ENCODE results near the gene FASTK.

FASTK gene

GRCh38 chr7:151032936-151033863, 47.4 kb downstream of the FASTK start:
- Histone ChIP-seq H3K27ac (ENCODE audit: low read depth, low read length, poor library complexity, severe bottlenecking) (no peak overlapping the region), H3K27me3 (ENCODE audit: insufficient read depth, low read length) (no peaks in the 10 kb centered on the region), H3K79me2 (ENCODE audit: insufficient read depth, low read length) (no peaks in the 10 kb centered on the region), H3K9me2 (ENCODE audit: low read depth, low read length) (no peaks in the 10 kb centered on the region), H3K4me3 (ENCODE audit: low read depth, low read length, poor library complexity, severe bottlenecking) (no peak overlapping the region), H4K20me1 (ENCODE audit: insufficient read depth, low read length) (no peaks in the 10 kb centered on the region), H3F3A (ENCODE audit: insufficient read depth, low read length) (no peaks in the 10 kb centered on the region), H3K9ac (ENCODE audit: low read length) (no peak overlapping the region), H3K4me1 (ENCODE audit: insufficient read depth, low read length, severe bottlenecking) (peaks cover 15% of the 10 kb centered on the region), H2AFZ (ENCODE audit: low read length) (no peak overlapping the region), H3K4me2 (ENCODE audit: low read length) (no peak overlapping the region), H3K36me3 (ENCODE audit: insufficient read depth, low read length) (peaks cover 39% of the 10 kb centered on the region; the same call in 1 of the 2 replicates), H3K9me3 (ENCODE audit: low read length) (no peaks in the 10 kb centered on the region)
- no peak for TF ChIP-seq EZH2 (IDR thresholded peaks at IDR 0.05; ENCODE audit: borderline replicate concordance, low read length)

GRCh38 chr7:151031011-151031410, 49.6 kb downstream of the FASTK start:
- Histone ChIP-seq H3K9me2 (ENCODE audit: low read depth, low read length) (no peaks in the 10 kb centered on the region), H3K4me2 (ENCODE audit: low read length) (no peak overlapping the region), H2AFZ (ENCODE audit: low read length) (no peak overlapping the region), H3K4me3 (ENCODE audit: low read depth, low read length, poor library complexity, severe bottlenecking) (no peak overlapping the region), H3K9ac (ENCODE audit: low read length) (no peak overlapping the region), H3K36me3 (ENCODE audit: insufficient read depth, low read length) (peaks cover 21% of the 10 kb centered on the region; the same call in 1 of the 2 replicates), H4K20me1 (ENCODE audit: insufficient read depth, low read length) (no peaks in the 10 kb centered on the region), H3K27me3 (ENCODE audit: insufficient read depth, low read length) (no peaks in the 10 kb centered on the region), H3K9me3 (ENCODE audit: low read length) (no peaks in the 10 kb centered on the region), H3F3A (ENCODE audit: insufficient read depth, low read length) (no peaks in the 10 kb centered on the region), H3K79me2 (ENCODE audit: insufficient read depth, low read length) (no peaks in the 10 kb centered on the region), H3K4me1 (ENCODE audit: insufficient read depth, low read length, severe bottlenecking) (peaks cover 24% of the 10 kb centered on the region), H3K27ac (ENCODE audit: low read depth, low read length, poor library complexity, severe bottlenecking) (no peak overlapping the region)
- TF ChIP-seq CTCF (IDR thresholded peaks at IDR 0.05; ENCODE audit: low read length) (no peak), EZH2 (IDR thresholded peaks at IDR 0.05; ENCODE audit: borderline replicate concordance, low read length) (no peak)

GRCh38 chr7:151028948-151029501, 51.6 kb downstream of the FASTK start:
- peaks cover 24% of the 10 kb centered on the region for H3K4me1 ChIP-seq (ENCODE audit: insufficient read depth, low read length, severe bottlenecking)
- H3K9me2 ChIP-seq (ENCODE audit: low read depth, low read length): no peaks in the 10 kb centered on the region
- no peaks in the 10 kb centered on the region for H4K20me1 ChIP-seq (ENCODE audit: insufficient read depth, low read length)
- no peaks in the 10 kb centered on the region for H3K27me3 ChIP-seq (ENCODE audit: insufficient read depth, low read length)
- no peak overlapping the region for H3K27ac ChIP-seq (ENCODE audit: low read depth, low read length, poor library complexity, severe bottlenecking)
- no peaks in the 10 kb centered on the region for H3F3A ChIP-seq (ENCODE audit: insufficient read depth, low read length)
- peak overlapping the region; percentile 66 for H3K4me2 ChIP-seq (ENCODE audit: low read length)
- no peaks in the 10 kb centered on the region for H3K79me2 ChIP-seq (ENCODE audit: insufficient read depth, low read length)
- H3K9ac ChIP-seq (ENCODE audit: low read length): peak overlapping the region; percentile 71
- H3K36me3 ChIP-seq (ENCODE audit: insufficient read depth, low read length): 0 out of 2 replicates have a peak, but pooled peaks cover 3% of the 10 kb centered on the region
- TF ChIP-seq EZH2 (IDR thresholded peaks at IDR 0.05; ENCODE audit: borderline replicate concordance, low read length): no peak
- no peak for TF ChIP-seq CTCF (IDR thresholded peaks at IDR 0.05; ENCODE audit: low read length)
- peak overlapping the region; percentile 73 for H3K4me3 ChIP-seq (ENCODE audit: low read depth, low read length, poor library complexity, severe bottlenecking)
- no peaks in the 10 kb centered on the region for H3K9me3 ChIP-seq (ENCODE audit: low read length)
- no peak overlapping the region for H2AFZ ChIP-seq (ENCODE audit: low read length)

Measured in OCI-LY1 (cell line).